HL-60 (cell line): ENCODE measurements around the gene CLRN1.

Experiments used
- DNase-seq, 2 experiments: peaks; one replicate each; pipeline ENCODE4 v3.0.0-alpha.2; 2010 to 2020; ENCODE audit warnings: low read depth in 1 of 2, low spot score in 1 of 2
- H3K27ac ChIP-seq: fragments of 250-450 bp; sonication (Bioruptor Pico); replicated peaks from 2 replicates; pipeline ENCODE4 v1.5.1; 2020; ENCODE audit warnings: mild to moderate bottlenecking, moderate library complexity
- H3K27me3 ChIP-seq: fragments of 250-450 bp; sonication (Bioruptor Pico); 2 replicates; pipeline ENCODE4 v1.5.1; 2021; ENCODE audit warnings: mild to moderate bottlenecking, moderate library complexity; ENCODE audit not compliant: insufficient read depth, poor library complexity, severe bottlenecking
- H3K4me3 ChIP-seq: replicated peaks from 2 replicates; pipeline ENCODE4 v1.5.1; 2011; ENCODE audit warnings: mild to moderate bottlenecking, control low read depth, low read length; ENCODE audit not compliant: insufficient read depth
- GABPA ChIP-seq: IDR thresholded peaks from 2 replicates; pipeline ENCODE4 v1.6.1; 2012; ENCODE audit warnings: low read depth
- POLR2AphosphoS5 ChIP-seq: IDR thresholded peaks from 2 replicates; pipeline ENCODE4 v1.6.1; 2012; ENCODE audit warnings: low read depth
- SPI1 ChIP-seq: IDR thresholded peaks from 2 replicates; pipeline ENCODE4 v1.6.1; 2012; ENCODE audit warnings: low read depth, mild to moderate bottlenecking, borderline replicate concordance
- TF ChIP-seq, protein P1 (sequence below): IDR thresholded peaks from 2 replicates; pipeline ENCODE4 v1.6.1; 2012; ENCODE audit warnings: low read depth; ENCODE audit not compliant: insufficient replicate concordance
- TF ChIP-seq, protein P2 (sequence below): IDR thresholded peaks from one replicate; pipeline ENCODE4 v1.5.1; 2011; ENCODE audit warnings: low read length, control low read depth, inconsistent platforms; ENCODE audit not compliant: insufficient read depth

The CLRN1 gene

GRCh38 chr3:150970665-150971324 lies 1.7 kb downstream of the CLRN1 start:
- TF ChIP-seq, protein P1, sequence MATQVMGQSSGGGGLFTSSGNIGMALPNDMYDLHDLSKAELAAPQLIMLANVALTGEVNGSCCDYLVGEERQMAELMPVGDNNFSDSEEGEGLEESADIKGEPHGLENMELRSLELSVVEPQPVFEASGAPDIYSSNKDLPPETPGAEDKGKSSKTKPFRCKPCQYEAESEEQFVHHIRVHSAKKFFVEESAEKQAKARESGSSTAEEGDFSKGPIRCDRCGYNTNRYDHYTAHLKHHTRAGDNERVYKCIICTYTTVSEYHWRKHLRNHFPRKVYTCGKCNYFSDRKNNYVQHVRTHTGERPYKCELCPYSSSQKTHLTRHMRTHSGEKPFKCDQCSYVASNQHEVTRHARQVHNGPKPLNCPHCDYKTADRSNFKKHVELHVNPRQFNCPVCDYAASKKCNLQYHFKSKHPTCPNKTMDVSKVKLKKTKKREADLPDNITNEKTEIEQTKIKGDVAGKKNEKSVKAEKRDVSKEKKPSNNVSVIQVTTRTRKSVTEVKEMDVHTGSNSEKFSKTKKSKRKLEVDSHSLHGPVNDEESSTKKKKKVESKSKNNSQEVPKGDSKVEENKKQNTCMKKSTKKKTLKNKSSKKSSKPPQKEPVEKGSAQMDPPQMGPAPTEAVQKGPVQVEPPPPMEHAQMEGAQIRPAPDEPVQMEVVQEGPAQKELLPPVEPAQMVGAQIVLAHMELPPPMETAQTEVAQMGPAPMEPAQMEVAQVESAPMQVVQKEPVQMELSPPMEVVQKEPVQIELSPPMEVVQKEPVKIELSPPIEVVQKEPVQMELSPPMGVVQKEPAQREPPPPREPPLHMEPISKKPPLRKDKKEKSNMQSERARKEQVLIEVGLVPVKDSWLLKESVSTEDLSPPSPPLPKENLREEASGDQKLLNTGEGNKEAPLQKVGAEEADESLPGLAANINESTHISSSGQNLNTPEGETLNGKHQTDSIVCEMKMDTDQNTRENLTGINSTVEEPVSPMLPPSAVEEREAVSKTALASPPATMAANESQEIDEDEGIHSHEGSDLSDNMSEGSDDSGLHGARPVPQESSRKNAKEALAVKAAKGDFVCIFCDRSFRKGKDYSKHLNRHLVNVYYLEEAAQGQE = no peak
- TF ChIP-seq, protein P2, sequence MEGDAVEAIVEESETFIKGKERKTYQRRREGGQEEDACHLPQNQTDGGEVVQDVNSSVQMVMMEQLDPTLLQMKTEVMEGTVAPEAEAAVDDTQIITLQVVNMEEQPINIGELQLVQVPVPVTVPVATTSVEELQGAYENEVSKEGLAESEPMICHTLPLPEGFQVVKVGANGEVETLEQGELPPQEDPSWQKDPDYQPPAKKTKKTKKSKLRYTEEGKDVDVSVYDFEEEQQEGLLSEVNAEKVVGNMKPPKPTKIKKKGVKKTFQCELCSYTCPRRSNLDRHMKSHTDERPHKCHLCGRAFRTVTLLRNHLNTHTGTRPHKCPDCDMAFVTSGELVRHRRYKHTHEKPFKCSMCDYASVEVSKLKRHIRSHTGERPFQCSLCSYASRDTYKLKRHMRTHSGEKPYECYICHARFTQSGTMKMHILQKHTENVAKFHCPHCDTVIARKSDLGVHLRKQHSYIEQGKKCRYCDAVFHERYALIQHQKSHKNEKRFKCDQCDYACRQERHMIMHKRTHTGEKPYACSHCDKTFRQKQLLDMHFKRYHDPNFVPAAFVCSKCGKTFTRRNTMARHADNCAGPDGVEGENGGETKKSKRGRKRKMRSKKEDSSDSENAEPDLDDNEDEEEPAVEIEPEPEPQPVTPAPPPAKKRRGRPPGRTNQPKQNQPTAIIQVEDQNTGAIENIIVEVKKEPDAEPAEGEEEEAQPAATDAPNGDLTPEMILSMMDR = no peak
- TF ChIP-seq POLR2AphosphoS5 = no peak
- no peak for TF ChIP-seq GABPA
- TF ChIP-seq SPI1 = no peak
- Histone ChIP-seq H3K27me3 (peaks cover 7% of the 10 kb centered on the region), H3K4me3 (no peak overlapping the region), H3K27ac (no peak overlapping the region)
- DNase-seq = no peak

DNA sequence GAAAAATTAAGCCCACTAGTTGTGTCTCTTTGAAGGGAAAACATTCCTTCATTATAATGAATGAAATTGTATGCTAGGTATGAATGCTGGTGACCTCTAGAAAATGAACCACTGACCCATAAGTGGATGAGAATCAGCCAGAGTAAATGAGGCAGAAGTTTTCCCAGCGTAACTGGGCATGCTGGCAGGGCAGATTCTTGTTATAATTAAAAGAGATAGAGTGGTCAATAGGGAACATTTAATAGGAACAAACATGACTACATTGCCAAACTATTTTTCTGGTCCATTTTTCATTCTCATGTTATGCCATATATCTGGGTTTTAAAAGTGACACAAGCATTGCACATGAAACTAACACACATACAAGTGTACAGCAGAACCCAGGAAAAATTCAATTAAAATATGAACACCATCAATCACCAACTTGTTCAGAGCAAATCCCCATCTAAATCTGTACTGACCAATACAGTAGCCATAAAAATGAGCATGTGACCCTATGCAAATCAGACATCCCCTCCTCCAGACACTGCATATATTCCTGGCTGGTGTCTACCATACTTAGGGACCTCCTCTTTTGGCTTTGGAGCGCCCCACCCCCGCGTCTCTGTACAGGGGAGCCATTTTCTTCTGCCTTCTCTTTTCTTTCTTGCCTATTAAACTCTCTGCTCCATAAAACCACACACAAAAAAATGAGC lies 4.0 kb downstream of the CLRN1 start:
- TF ChIP-seq, protein P1 = no peak
- TF ChIP-seq GABPA (no peak), POLR2AphosphoS5 (no peak), SPI1 (no peak)
- TF ChIP-seq, protein P2 = no peak
- no peak for DNase-seq
- H3K27me3 ChIP-seq = peaks cover 5% of the 10 kb centered on the region
- no peak overlapping the region for H3K27ac ChIP-seq
- no peak overlapping the region for H3K4me3 ChIP-seq

DNA sequence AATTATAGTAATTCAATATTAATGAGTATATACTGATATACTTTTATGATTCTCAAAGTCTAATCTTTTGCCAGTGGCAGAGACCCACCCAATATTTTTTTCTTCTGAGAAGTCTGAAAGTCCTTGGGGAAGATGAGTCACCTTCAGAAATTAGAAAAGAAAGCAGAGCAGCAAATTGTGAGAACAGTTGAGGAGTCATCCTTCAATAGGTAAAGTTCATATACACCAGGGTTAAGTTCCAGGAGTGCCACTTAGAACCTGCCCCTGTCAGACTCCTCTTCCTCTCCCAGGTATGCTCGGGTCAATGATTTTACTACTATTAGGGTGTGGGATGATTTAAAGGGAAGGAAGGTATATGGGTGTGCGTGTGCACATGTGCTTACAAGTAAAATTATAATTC lies 7.1 kb downstream of the CLRN1 start:
- no peak overlapping the region for H3K27ac ChIP-seq
- TF ChIP-seq, protein P2 = no peak
- H3K4me3 ChIP-seq = no peak overlapping the region
- no peaks in the 10 kb centered on the region for H3K27me3 ChIP-seq
- no peak for DNase-seq

DNA sequence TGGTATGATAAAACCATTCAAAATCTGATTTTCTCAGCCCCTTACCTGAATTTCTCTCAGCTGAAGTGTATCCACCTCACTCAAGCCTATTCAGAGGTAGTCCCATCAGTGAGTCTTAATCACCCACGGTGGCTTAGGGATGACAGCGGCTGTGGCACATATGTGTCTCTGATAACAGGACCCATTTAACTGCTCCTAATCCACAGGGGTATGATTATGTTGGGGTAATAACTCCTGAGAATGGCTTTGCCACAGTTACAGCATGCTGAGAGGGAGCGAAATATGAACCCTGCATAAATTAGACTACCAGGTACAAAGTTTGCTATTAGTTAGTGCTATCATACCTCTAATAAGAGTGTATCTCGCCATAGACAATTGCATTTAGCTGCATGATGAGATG lies 10.6 kb downstream of the CLRN1 start:
- no peak overlapping the region for H3K4me3 ChIP-seq
- TF ChIP-seq, protein P1 = no peak
- no peak overlapping the region for H3K27ac ChIP-seq
- no peak for DNase-seq
- no peaks in the 10 kb centered on the region for H3K27me3 ChIP-seq
